Upper lobe of left lung (tissue), 4 donors: ENCODE results near the gene MNAT1.

ENCODE experiments used
- CTCF ChIP-seq, 6 experiments: fragments of 450-650 bp in 4 of 6; fragments of 200-600 bp in 2 of 6; sonication (generic) in 2 of 6; IDR thresholded peaks; one replicate each; pipeline ENCODE4 v1.5.1; 2016 to 2019; ENCODE audit warnings: antibody characterized with exemption in 6 of 6
- EP300 ChIP-seq, 4 donors: sonication (generic); formaldehyde crosslinking; IDR thresholded peaks; one replicate each; pipeline ENCODE4 v1.5.1; 2017; ENCODE audit warnings: antibody characterized with exemption in 4 of 4, control low read depth in 2 of 4
- POLR2A ChIP-seq, 4 donors: fragments of 450-650 bp; IDR thresholded peaks; one replicate each; pipeline ENCODE4 v1.5.1; 2016 to 2017; ENCODE audit warnings: antibody characterized with exemption in 4 of 4, mild to moderate bottlenecking in 2 of 4

- no peak for TF ChIP-seq CTCF (IDR thresholded peaks at IDR 0.05)
- no peak for TF ChIP-seq EP300 (IDR thresholded peaks at IDR 0.05)
- TF ChIP-seq POLR2A (IDR thresholded peaks at IDR 0.05), result no peak
Measured at GRCh38 chr14:60736494-60736893, 1.9 kb downstream of the MNAT1 start.
